Measurements from ENCODE around the gene NLRP7.
"Not testable (repeated sequence)": the region's sequence is repeated elsewhere in the genome, so short reads cannot be mapped to it uniquely, and the experiment has no call there.

Gene NLRP7

GRCh38 chr19:54947381-54947780 is at the start of gene NLRP7:
NLRP7 (minus strand) TSS chr19:54947530.
- DNase-seq (ENCODE audit: low read depth): no peak

- no peak for DNase-seq (ENCODE audit: low read depth)
Measured at GRCh38 chr19:54995561-54995960, 48.2 kb upstream of the NLRP7 start.

GRCh38 chr19:54989531-54989930 is 42.2 kb upstream of the NLRP7 start:
- DNase-seq (ENCODE audit: low read depth): not testable (repeated sequence)

- DNase-seq (ENCODE audit: low read depth): not testable (repeated sequence)
Measured at GRCh38 chr19:54982562-54982961, 35.2 kb upstream of the NLRP7 start.

GRCh38 chr19:54973229-54974090 is 26.1 kb upstream of the NLRP7 start:
- DNase-seq (ENCODE audit: low read depth): not testable (repeated sequence)

GRCh38 chr19:54971446-54971845 is 24.1 kb upstream of the NLRP7 start:
- DNase-seq (ENCODE audit: low read depth): not testable (repeated sequence)

GRCh38 chr19:54969647-54970046 is 22.3 kb upstream of the NLRP7 start:
- no peak for DNase-seq (ENCODE audit: low read depth)

- no peak for DNase-seq (ENCODE audit: low read depth)
Measured at GRCh38 chr19:54967611-54968010, 20.3 kb upstream of the NLRP7 start.

- not testable (repeated sequence) for DNase-seq (ENCODE audit: low read depth)
Measured at GRCh38 chr19:54965055-54965454, 17.7 kb upstream of the NLRP7 start.

- no peak for DNase-seq (ENCODE audit: low read depth)
Measured at GRCh38 chr19:54959840-54960239, 12.5 kb upstream of the NLRP7 start.

- DNase-seq (ENCODE audit: low read depth): no peak
Measured at GRCh38 chr19:54955376-54955775, 8.0 kb upstream of the NLRP7 start.

- DNase-seq (ENCODE audit: low read depth): not testable (repeated sequence)
Measured at GRCh38 chr19:54953345-54953713, 6.0 kb upstream of the NLRP7 start.

- no peak for DNase-seq (ENCODE audit: low read depth)
Measured at GRCh38 chr19:54952591-54953344, 5.4 kb upstream of the NLRP7 start.

GRCh38 chr19:54950580-54950979 is 3.2 kb upstream of the NLRP7 start:
- not testable (repeated sequence) for DNase-seq (ENCODE audit: low read depth)

GRCh38 chr19:54949412-54949811 is 2.1 kb upstream of the NLRP7 start:
- no peak for DNase-seq (ENCODE audit: low read depth)

- not testable (repeated sequence) for DNase-seq (ENCODE audit: low read depth)
Measured at GRCh38 chr19:54943772-54944361, 3.5 kb downstream of the NLRP7 start.

GRCh38 chr19:54939538-54939937 is 7.8 kb downstream of the NLRP7 start:
- DNase-seq (ENCODE audit: low read depth): not testable (repeated sequence)

GRCh38 chr19:54938906-54939305 is 8.4 kb downstream of the NLRP7 start:
- no peak for DNase-seq (ENCODE audit: low read depth)

GRCh38 chr19:54937926-54938325 is 9.4 kb downstream of the NLRP7 start:
- DNase-seq (ENCODE audit: low read depth): no peak

GRCh38 chr19:54928299-54928698 is 19.0 kb downstream of the NLRP7 start:
- DNase-seq (ENCODE audit: low read depth): no peak

GRCh38 chr19:54923276-54923675 is 24.1 kb downstream of the NLRP7 start:
- no peak for DNase-seq (ENCODE audit: low read depth)

GRCh38 chr19:54921082-54921481 is 26.2 kb downstream of the NLRP7 start:
- DNase-seq (ENCODE audit: low read depth): no peak
